ENCODE results near the gene TRIO. TPM values are rescaled to one million over a fixed set of nuclear protein-coding genes. Genes with fewer than 3 reads are reported as not detected.

The TRIO gene
- total and polyA plus RNA-seq, 2 experiments from 2014 or later = 18.5 to 78.2 TPM

DNA sequence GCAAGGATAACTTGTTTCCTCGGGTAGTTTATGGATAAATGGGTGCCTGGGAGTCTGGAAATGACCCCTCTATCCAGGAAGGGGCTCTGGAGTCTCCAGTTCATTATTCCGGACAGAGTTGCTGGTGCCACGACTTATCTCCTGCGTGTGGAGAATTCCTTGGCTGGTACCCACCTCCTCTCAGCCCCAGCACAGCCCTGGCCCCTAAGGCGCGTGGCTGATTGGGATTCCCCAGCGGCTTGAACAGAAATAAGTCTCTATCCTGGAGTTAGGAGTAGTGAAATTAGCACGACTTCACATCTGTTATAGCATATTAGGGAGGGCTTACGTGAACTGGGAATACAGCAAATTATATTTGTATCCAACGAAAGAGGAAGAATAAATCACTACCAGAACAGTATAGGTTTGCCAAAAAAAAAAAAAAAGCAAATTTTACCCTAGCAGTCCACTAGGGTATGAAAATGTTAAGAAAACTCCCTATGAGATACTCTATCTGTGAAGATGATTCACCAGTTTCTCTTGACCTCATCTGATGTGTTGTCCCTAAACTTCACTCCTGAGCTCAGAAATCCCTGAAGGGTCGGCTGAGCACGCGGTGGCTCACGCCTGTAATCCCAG is 265.9 kb downstream of the TRIO start:
- WGBS (ENCODE audit: low lambda C conversion rate, missing lambda C conversion rate) = 94% methylated on average over 14 of the region's 14 CpGs

DNA sequence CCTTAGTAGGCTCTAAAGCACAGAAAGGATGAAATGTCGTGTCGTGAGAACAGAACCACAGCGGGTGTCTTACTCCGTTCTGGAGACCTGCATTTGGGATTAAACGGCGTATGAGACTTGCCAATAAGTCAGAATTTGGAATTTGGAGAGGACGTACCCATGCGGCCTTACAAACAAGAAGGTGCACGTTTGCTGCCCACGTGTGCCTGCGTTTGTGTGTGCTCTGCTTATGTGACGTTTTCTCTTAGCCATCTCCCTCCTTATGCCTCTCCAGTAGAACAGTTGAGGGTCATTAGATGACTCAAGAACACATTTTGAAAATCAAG is 266.9 kb downstream of the TRIO start:
- Histone ChIP-seq H3K27me3 (no peaks in the 10 kb centered on the region), H2AFZ (no peak overlapping the region), H3K4me2 (peak overlapping the region; percentile 61), H3K4me1 (ENCODE audit: insufficient read depth) (peaks cover 19% of the 10 kb centered on the region), H3K9me3 (ENCODE audit: low read depth) (no peaks in the 10 kb centered on the region), H3K4me3 (no peak overlapping the region), H3K27ac (peak overlapping the region; percentile 55), H3K79me2 (no peaks in the 10 kb centered on the region), H3K9me2 (replicated peaks; ENCODE audit: insufficient read depth) (no peaks in the 10 kb centered on the region), H3K36me3 (replicated peaks; ENCODE audit: insufficient read depth, low read depth) (no peaks in the 10 kb centered on the region), H4K20me1 (ENCODE audit: insufficient read depth, poor library complexity, severe bottlenecking) (no peaks in the 10 kb centered on the region)
- 91% methylated on average over 12 of the region's 12 CpGs for WGBS (ENCODE audit: low lambda C conversion rate, missing lambda C conversion rate)
- no peak for TF ChIP-seq EZH2 (IDR thresholded peaks at IDR 0.05; ENCODE audit: borderline replicate concordance)
- TF ChIP-seq, protein P1, sequence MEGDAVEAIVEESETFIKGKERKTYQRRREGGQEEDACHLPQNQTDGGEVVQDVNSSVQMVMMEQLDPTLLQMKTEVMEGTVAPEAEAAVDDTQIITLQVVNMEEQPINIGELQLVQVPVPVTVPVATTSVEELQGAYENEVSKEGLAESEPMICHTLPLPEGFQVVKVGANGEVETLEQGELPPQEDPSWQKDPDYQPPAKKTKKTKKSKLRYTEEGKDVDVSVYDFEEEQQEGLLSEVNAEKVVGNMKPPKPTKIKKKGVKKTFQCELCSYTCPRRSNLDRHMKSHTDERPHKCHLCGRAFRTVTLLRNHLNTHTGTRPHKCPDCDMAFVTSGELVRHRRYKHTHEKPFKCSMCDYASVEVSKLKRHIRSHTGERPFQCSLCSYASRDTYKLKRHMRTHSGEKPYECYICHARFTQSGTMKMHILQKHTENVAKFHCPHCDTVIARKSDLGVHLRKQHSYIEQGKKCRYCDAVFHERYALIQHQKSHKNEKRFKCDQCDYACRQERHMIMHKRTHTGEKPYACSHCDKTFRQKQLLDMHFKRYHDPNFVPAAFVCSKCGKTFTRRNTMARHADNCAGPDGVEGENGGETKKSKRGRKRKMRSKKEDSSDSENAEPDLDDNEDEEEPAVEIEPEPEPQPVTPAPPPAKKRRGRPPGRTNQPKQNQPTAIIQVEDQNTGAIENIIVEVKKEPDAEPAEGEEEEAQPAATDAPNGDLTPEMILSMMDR (IDR thresholded peaks at IDR 0.05; ENCODE audit: poor library complexity) = no peak
- no peak for TF ChIP-seq EZH2phosphoT487 (IDR thresholded peaks at IDR 0.05; ENCODE audit: low read depth, severe bottlenecking, unreplicated experiment)
- no peak for DNase-seq (ENCODE audit: low spot score)

More for the DNA sequence above, 265.9 kb downstream of the TRIO start:
- H3K27me3 ChIP-seq = no peaks in the 10 kb centered on the region
- no peak overlapping the region for H3K4me3 ChIP-seq
- DNase-seq (ENCODE audit: low spot score) = no peak
- H3K9me3 ChIP-seq (ENCODE audit: low read depth) = no peaks in the 10 kb centered on the region
- H3K9me2 ChIP-seq (replicated peaks; ENCODE audit: insufficient read depth) = no peaks in the 10 kb centered on the region
- no peaks in the 10 kb centered on the region for H4K20me1 ChIP-seq (ENCODE audit: insufficient read depth, poor library complexity, severe bottlenecking)
- TF ChIP-seq EZH2phosphoT487 (IDR thresholded peaks at IDR 0.05; ENCODE audit: low read depth, severe bottlenecking, unreplicated experiment) (no peak), EZH2 (IDR thresholded peaks at IDR 0.05; ENCODE audit: borderline replicate concordance) (no peak)
- TF ChIP-seq, protein P1 (IDR thresholded peaks at IDR 0.05; ENCODE audit: poor library complexity) = no peak
- no peaks in the 10 kb centered on the region for H3K79me2 ChIP-seq
- H2AFZ ChIP-seq = no peak overlapping the region
- no peaks in the 10 kb centered on the region for H3K36me3 ChIP-seq (replicated peaks; ENCODE audit: insufficient read depth, low read depth)
- H3K4me1 ChIP-seq (ENCODE audit: insufficient read depth) = peaks cover 16% of the 10 kb centered on the region
- no peak overlapping the region for H3K27ac ChIP-seq
- no peak overlapping the region for H3K4me2 ChIP-seq

GRCh38 chr5:14410394-14411201 is 267.5 kb downstream of the TRIO start:
- Histone ChIP-seq H3K9me2 (replicated peaks; ENCODE audit: insufficient read depth) (no peaks in the 10 kb centered on the region), H3K4me3 (no peak overlapping the region), H3K4me2 (peak overlapping the region; percentile 61), H3K9me3 (ENCODE audit: low read depth) (no peaks in the 10 kb centered on the region), H2AFZ (no peak overlapping the region), H3K27ac (peak overlapping the region; percentile 55), H3K4me1 (ENCODE audit: insufficient read depth) (peaks cover 22% of the 10 kb centered on the region), H3K79me2 (no peaks in the 10 kb centered on the region), H3K36me3 (replicated peaks; ENCODE audit: insufficient read depth, low read depth) (no peaks in the 10 kb centered on the region), H3K27me3 (no peaks in the 10 kb centered on the region), H4K20me1 (ENCODE audit: insufficient read depth, poor library complexity, severe bottlenecking) (no peaks in the 10 kb centered on the region)
- 53% methylated on average over 18 of the region's 18 CpGs for WGBS (ENCODE audit: low lambda C conversion rate, missing lambda C conversion rate)
- TF ChIP-seq EZH2 (IDR thresholded peaks at IDR 0.05; ENCODE audit: borderline replicate concordance) = no peak
- TF ChIP-seq, protein P1 (IDR thresholded peaks at IDR 0.05; ENCODE audit: poor library complexity) = no peak
- TF ChIP-seq EZH2phosphoT487 (IDR thresholded peaks at IDR 0.05; ENCODE audit: low read depth, severe bottlenecking, unreplicated experiment) = no peak
- DNase-seq (ENCODE audit: low spot score) = no peak
